Lower leg skin (tissue), 4 donors: Measurements from ENCODE around the gene GPS2. TPM values are rescaled to one million over a fixed set of nuclear protein-coding genes. Genes with fewer than 3 reads are reported as not detected.
A peak's percentile ranks its signal among the peaks of the same experiment; 100 is the strongest.

Experiments used
- DNase-seq, 2 donors: peaks; one replicate each; pipeline ENCODE4 v3.0.0-alpha.2; 2019; ENCODE audit warnings: low spot score in 2 of 2
- H3K4me3 ChIP-seq: fragments of 200-600 bp; sonication (generic); 2 replicates; pipeline ENCODE4 v1.5.1; 2017; ENCODE audit warnings: mild to moderate bottlenecking, low read depth; ENCODE audit not compliant: poor library complexity, severe bottlenecking
- CTCF ChIP-seq, 3 donors: fragments of 450-650 bp; IDR thresholded peaks; one replicate each; pipeline ENCODE4 v1.5.1; 2016; ENCODE audit warnings: antibody characterized with exemption in 3 of 3, mild to moderate bottlenecking in 3 of 3, moderate library complexity in 2 of 3
- POLR2A ChIP-seq, 2 donors: fragments of 450-650 bp; IDR thresholded peaks; one replicate each; pipeline ENCODE4 v1.6.1; 2016 to 2017; ENCODE audit warnings: antibody characterized with exemption in 2 of 2, mild to moderate bottlenecking in 1 of 2, moderate library complexity in 1 of 2
- WGBS, 2 donors: methylation state at CpG; one replicate each; pipeline ENCODE4 v1.1.5; 2018; 5-methylcytosine and 5-hydroxymethylcytosine counted together
- intact Hi-C: fragments of 100-400 bp; cut with DNase I; formaldehyde crosslinking; loops from one replicate; pipeline ENCODE4 v1.15.0; 2023; ENCODE audit warnings: low total_unique reads
- total RNA-seq, 4 donors: library from RNA; depleted of rRNA; stranded (reverse); fragments of >200 nt; gene quantifications; one replicate each; pipeline ENCODE4 v1.1.0, GENCODE V29; 2016

The GPS2 gene
- total RNA-seq, 4 donors from 2014 or later, result 48.8 to 93.6 (median 79.3) TPM

- no peak for DNase-seq
- no peak for TF ChIP-seq CTCF (IDR thresholded peaks at IDR 0.05)
- no peak for TF ChIP-seq POLR2A (IDR thresholded peaks at IDR 0.05)
- WGBS, 2 donors, result 91 to 94% methylated on average over 15 of the region's 15 CpGs
- intact Hi-C loops, result no loop called here
- no peak overlapping the region for H3K4me3 ChIP-seq
Observed at GRCh38 chr17:7321466-7321865, 6.3 kb upstream of the GPS2 start.

GRCh38 chr17:7318121-7318860, 3.1 kb upstream of the GPS2 start:
- no peak for DNase-seq
- no peak overlapping the region for H3K4me3 ChIP-seq
- TF ChIP-seq POLR2A (IDR thresholded peaks at IDR 0.05), result no peak
- 89 to 95% methylated on average over 13 of the region's 13 CpGs for WGBS, 2 donors
- intact Hi-C loops, result no loop called here

- no peak for DNase-seq
- intact Hi-C loops, result no loop called here
- no peak for TF ChIP-seq CTCF (IDR thresholded peaks at IDR 0.05)
- H3K4me3 ChIP-seq, result no peak overlapping the region
- 85% methylated on average over 16 of the region's 16 CpGs for WGBS, 2 donors
Observed at GRCh38 chr17:7317161-7317803, 2.1 kb upstream of the GPS2 start.

GRCh38 chr17:7315570-7316235, 543 bp upstream of the GPS2 start:
- DNase-seq, result peak in 1 of 2 donors; percentile 61
- intact Hi-C loops, result no loop called here
- 26 to 31% methylated on average over 27 to 30 of the region's 30 CpGs for WGBS, 2 donors
- TF ChIP-seq CTCF (IDR thresholded peaks at IDR 0.05), result no peak
- TF ChIP-seq POLR2A (IDR thresholded peaks at IDR 0.05), result no peak
- peak overlapping the region; percentile 67 for H3K4me3 ChIP-seq

- intact Hi-C loops, result no loop called here
- TF ChIP-seq POLR2A (IDR thresholded peaks at IDR 0.05), result no peak
- no peak for TF ChIP-seq CTCF (IDR thresholded peaks at IDR 0.05)
- DNase-seq, result no peak
- 46 to 48% methylated on average over 9 of the region's 9 CpGs for WGBS, 2 donors
- H3K4me3 ChIP-seq, result peak overlapping the region; percentile 67
Observed at GRCh38 chr17:7313890-7314718, 1.1 kb downstream of the GPS2 start.
